ENCODE measurements around the gene TMIGD2. TPM values are rescaled to one million over a fixed set of nuclear protein-coding genes. Genes with fewer than 3 reads are reported as not detected.
"Not testable (repeated sequence)": the region's sequence is repeated elsewhere in the genome, so short reads cannot be mapped to it uniquely, and the experiment has no call there.

TMIGD2 gene, protein sequence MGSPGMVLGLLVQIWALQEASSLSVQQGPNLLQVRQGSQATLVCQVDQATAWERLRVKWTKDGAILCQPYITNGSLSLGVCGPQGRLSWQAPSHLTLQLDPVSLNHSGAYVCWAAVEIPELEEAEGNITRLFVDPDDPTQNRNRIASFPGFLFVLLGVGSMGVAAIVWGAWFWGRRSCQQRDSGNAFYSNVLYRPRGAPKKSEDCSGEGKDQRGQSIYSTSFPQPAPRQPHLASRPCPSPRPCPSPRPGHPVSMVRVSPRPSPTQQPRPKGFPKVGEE
- total RNA-seq: 1 to 10 TPM in 1 of 2 donors, not detected in 1; 1.8 TPM

- no peaks in the 10 kb centered on the region for H3K4me1 ChIP-seq (ENCODE audit: control insufficient read depth in 1 of 2, low read depth in 2 of 2)
- TF ChIP-seq, protein P1, sequence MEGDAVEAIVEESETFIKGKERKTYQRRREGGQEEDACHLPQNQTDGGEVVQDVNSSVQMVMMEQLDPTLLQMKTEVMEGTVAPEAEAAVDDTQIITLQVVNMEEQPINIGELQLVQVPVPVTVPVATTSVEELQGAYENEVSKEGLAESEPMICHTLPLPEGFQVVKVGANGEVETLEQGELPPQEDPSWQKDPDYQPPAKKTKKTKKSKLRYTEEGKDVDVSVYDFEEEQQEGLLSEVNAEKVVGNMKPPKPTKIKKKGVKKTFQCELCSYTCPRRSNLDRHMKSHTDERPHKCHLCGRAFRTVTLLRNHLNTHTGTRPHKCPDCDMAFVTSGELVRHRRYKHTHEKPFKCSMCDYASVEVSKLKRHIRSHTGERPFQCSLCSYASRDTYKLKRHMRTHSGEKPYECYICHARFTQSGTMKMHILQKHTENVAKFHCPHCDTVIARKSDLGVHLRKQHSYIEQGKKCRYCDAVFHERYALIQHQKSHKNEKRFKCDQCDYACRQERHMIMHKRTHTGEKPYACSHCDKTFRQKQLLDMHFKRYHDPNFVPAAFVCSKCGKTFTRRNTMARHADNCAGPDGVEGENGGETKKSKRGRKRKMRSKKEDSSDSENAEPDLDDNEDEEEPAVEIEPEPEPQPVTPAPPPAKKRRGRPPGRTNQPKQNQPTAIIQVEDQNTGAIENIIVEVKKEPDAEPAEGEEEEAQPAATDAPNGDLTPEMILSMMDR (IDR thresholded peaks at IDR 0.05): no peak
- no peak for ATAC-seq (ENCODE audit: insufficient number of reproducible peaks, low FRiP score, low read depth)
These were observed at the start of gene TMIGD2 for GRCh38 chr19:4302243-4302640. Gene TMIGD2 (minus strand): TSS chr19:4302389. CDS start chr19:4302385, 4 bp downstream.

GRCh38 chr19:4350726-4351125 lies 48.5 kb upstream of the TMIGD2 start:
- no peak overlapping the region for H3K27ac ChIP-seq
- H3K4me3 ChIP-seq: no peak overlapping the region
- TF ChIP-seq, protein P1 (IDR thresholded peaks at IDR 0.05): no peak
- H3K9me3 ChIP-seq: no peaks in the 10 kb centered on the region
- no peak for ATAC-seq (ENCODE audit: insufficient number of reproducible peaks, low FRiP score, low read depth)
- DNase-seq (ENCODE audit: low spot score): no peak
- no peaks in the 10 kb centered on the region for H3K4me1 ChIP-seq (ENCODE audit: control insufficient read depth in 1 of 2, low read depth in 2 of 2)
- H3K27me3 ChIP-seq (replicated peaks; ENCODE audit: insufficient read depth): no peaks in the 10 kb centered on the region
- no peaks in the 10 kb centered on the region for H3K36me3 ChIP-seq

More at GRCh38 chr19:4302243-4302640, at the start of gene TMIGD2:
- Histone ChIP-seq H3K9me3 (no peaks in the 10 kb centered on the region), H3K36me3 (no peaks in the 10 kb centered on the region), H3K4me3 (no peak within 1 kb of the TSS), H3K27ac (no peak within 1 kb of the TSS), H3K27me3 (replicated peaks; ENCODE audit: insufficient read depth) (peaks cover 4% of the 10 kb centered on the region)
- DNase-seq (ENCODE audit: low spot score): no peak

GRCh38 chr19:4350111-4350510 lies 47.9 kb upstream of the TMIGD2 start:
- no peak overlapping the region for H3K4me3 ChIP-seq
- H3K36me3 ChIP-seq: no peaks in the 10 kb centered on the region
- no peaks in the 10 kb centered on the region for H3K9me3 ChIP-seq
- ATAC-seq (ENCODE audit: insufficient number of reproducible peaks, low FRiP score, low read depth) (no peak), DNase-seq (ENCODE audit: low spot score) (no peak)
- no peaks in the 10 kb centered on the region for H3K27me3 ChIP-seq (replicated peaks; ENCODE audit: insufficient read depth)
- H3K4me1 ChIP-seq (ENCODE audit: control insufficient read depth in 1 of 2, low read depth in 2 of 2): no peaks in the 10 kb centered on the region
- H3K27ac ChIP-seq: no peak overlapping the region
- TF ChIP-seq, protein P1 (IDR thresholded peaks at IDR 0.05): no peak

DNA sequence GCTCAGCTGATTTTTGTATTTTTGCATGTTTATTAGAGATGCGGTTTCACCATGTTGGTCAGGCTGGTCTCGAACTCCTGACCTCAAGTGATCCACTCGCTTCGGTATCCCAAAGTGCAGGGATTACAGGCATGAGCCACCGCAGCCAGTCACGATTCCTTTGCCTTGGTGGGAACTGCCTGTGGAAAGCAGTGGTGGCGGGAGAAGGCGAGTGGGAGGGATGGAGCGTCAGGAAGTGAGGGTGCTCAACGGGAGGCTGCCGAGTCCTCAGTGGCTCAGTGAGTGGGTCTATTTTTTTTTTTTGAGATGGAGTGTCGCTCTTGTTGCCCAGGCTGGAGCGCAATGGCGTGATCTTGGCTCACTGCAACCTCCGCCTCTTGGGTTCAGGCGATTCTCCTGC lies 47.0 kb upstream of the TMIGD2 start:
- H3K9me3 ChIP-seq; H3K36me3 ChIP-seq; H3K4me3 ChIP-seq; H3K27me3 ChIP-seq (replicated peaks; ENCODE audit: insufficient read depth); H3K27ac ChIP-seq; H3K4me1 ChIP-seq (ENCODE audit: control insufficient read depth in 1 of 2, low read depth in 2 of 2); ATAC-seq (ENCODE audit: insufficient number of reproducible peaks, low FRiP score, low read depth); DNase-seq (ENCODE audit: low spot score): not testable (repeated sequence)

DNA sequence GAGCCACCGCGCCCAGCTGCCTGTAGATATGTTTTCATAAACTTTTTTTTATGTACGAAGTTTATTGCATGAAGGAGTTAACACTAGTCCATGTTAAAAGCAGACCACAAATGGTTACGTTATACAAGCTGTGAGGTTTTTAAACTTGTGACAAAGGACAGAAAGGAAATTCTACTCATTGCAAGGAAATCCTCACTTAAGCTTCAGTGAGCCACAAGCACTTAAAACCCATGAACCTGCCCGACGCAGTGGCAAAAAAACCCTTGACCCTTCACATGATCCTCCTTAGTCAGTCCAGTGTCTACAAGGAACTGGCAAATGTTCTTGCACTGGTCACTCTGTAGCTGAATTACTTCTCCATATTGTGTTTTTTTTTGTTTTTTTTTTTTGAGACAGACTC lies 45.3 kb upstream of the TMIGD2 start:
- no peak for DNase-seq (ENCODE audit: low spot score)
- H3K27ac ChIP-seq: no peak overlapping the region
- H3K4me1 ChIP-seq (ENCODE audit: control insufficient read depth in 1 of 2, low read depth in 2 of 2): peaks cover 6 to 8% of the 10 kb centered on the region in 2 donors
- no peaks in the 10 kb centered on the region for H3K9me3 ChIP-seq
- ATAC-seq (ENCODE audit: insufficient number of reproducible peaks, low FRiP score, low read depth): no peak
- no peak overlapping the region for H3K4me3 ChIP-seq
- H3K36me3 ChIP-seq: no peaks in the 10 kb centered on the region
- TF ChIP-seq, protein P1 (IDR thresholded peaks at IDR 0.05): no peak
- no peaks in the 10 kb centered on the region for H3K27me3 ChIP-seq (replicated peaks; ENCODE audit: insufficient read depth)

- DNase-seq (ENCODE audit: low spot score): no peak
- no peaks in the 10 kb centered on the region for H3K9me3 ChIP-seq
These were observed 43.8 kb upstream of the TMIGD2 start for GRCh38 chr19:4346020-4346383.

More at GRCh38 chr19:4346020-4346383, 43.8 kb upstream of the TMIGD2 start:
- ATAC-seq (ENCODE audit: insufficient number of reproducible peaks, low FRiP score, low read depth): no peak
- Histone ChIP-seq H3K4me1 (ENCODE audit: control insufficient read depth in 1 of 2, low read depth in 2 of 2) (peaks cover 8 to 9% of the 10 kb centered on the region in 2 donors), H3K27me3 (replicated peaks; ENCODE audit: insufficient read depth) (no peaks in the 10 kb centered on the region), H3K27ac (no peak overlapping the region), H3K36me3 (no peaks in the 10 kb centered on the region), H3K4me3 (no peak overlapping the region)
- TF ChIP-seq, protein P1 (IDR thresholded peaks at IDR 0.05): no peak

Measured in thoracic aorta (tissue), 2 donors.